HG03135 (cell line): Measurements from ENCODE around the gene SMG6.

Source experiments
- ATAC-seq: cut with Tn5 transposase; IDR thresholded peaks from one replicate; pipeline ENCODE4 v1.9.1; 2021; ENCODE audit warnings: mild to moderate bottlenecking, moderate library complexity; ENCODE audit not compliant: unreplicated experiment

The SMG6 gene

DNA sequence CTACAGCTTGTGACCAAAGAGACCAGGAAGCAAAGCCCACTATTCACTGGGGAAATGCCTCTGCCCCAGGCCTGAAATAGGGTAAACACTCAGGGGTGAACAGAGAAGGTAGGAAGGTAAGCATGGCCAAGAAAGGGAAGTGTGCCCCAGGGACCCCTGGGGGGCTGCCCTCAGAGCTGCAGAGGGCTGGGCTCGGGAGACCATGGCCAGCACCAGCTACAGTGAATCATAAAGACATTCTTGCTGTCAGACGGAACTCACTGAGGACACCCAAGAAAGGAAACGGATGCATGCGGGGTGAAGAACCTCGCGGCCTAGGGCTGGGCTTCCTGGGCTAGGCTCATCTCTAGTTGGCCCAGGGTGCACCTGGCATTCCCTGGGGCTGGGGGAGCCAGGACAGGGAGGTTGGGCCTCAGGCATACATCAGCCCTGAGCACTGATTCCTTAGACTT lies 239.0 kb downstream of the SMG6 start:
- no peak for ATAC-seq

GRCh38 chr17:2064147-2064489 lies 239.5 kb downstream of the SMG6 start:
- no peak for ATAC-seq

DNA sequence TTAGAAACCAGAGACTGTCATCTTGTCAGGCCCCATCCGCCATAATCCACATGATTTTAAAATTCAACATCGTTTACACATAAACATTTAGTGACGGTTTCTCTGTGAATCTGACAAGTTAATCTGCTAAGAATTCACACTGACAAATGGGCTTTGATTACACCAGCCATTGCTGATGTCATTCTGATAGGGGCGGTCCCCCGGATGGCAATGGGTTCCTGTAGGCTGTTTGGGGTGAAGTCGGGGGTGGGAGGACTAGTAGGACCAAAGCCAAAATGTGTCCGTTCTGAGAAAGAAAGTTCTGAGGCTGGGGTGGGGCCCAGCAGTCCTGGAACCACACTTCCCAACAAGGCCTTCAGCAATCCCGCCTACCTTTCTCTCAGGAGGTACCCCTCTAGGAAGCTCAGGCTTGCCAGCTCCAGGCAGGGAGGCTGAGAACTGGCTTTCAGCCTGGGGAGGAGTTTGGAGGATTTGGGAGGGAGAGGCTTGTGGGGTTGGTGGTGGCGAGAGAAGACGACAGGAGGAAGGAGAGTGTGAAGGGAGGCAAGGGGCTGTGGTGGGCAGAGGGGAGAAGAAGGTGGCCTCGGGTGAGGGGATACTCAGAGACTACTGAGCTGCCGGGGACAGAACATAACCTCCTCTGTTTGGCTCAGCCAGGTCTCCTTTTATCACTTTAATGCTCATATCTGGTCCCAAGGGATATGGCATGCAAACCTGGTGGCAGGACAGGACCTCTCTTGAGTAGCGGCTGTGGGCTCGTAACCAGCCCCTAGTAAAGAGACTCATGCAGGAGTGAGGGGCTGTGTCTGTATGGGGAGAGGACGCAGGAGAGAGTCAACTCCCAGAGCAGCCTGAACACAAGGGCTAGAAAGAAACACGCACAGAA lies 240.1 kb downstream of the SMG6 start:
- ATAC-seq = no peak

- ATAC-seq = no peak
Observed at GRCh38 chr17:2062571-2063183, 240.9 kb downstream of the SMG6 start.

DNA sequence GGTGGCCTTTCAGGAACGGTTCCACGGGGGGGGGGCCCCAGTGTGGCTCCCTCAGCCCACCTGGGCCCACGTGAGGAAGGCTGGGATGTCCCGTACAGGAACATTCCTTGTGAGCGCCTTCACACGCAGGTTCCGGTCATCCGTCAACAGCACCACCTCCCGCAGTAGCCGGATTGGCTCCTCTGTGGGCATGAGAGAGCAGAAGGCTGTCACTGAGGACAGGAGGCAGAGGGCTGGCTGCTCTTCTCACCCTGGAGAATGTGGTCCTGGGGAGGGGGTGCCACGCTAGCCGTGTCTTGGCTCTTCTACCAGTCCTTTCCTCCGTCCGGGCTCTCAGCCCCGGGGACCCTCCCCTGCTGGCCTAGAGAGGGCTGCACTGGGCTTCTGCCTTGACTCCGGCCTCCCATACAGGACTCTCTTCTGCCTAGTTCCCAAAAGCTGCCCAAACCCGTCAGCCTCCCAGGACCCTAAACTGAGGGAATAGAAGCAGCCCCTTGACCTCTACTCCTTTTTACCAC lies 242.1 kb downstream of the SMG6 start:
- no peak for ATAC-seq

DNA sequence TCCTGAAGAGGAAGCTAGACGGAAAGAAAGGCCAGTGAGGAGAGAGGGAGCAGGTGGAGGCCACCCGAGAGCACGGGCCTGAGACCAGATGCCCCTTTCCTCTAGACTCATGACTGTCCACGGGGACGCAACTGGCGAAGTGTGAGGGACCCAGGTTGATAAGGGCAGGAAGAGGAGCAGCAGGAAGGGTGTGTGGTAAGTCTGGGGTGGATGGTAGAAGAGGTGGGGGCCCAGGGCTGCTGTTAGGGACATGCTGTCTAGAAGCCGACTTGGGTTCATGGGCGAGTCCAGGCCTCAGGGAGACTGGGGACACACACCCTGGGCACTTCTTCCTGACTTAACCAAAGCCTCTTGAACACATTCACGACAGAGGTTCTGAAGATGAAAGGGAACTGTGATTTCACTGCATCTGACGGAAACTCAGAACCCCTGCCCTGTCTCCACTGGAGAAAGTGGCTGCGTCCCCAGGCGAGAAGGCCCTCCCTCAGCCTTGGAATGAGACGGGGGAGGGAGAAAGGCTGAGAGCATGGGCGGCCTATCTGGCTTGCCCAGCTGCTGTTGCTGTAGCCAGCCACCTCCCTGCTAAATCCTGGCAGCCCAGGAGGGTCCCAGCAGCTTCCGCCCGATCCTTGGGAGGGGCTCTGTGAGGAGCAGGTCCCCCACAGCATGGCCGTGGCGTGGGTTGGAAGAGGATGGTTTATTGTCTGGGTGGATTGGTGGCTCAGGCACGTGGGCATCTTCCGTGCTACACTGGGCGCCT lies 242.7 kb downstream of the SMG6 start:
- ATAC-seq = no peak

DNA sequence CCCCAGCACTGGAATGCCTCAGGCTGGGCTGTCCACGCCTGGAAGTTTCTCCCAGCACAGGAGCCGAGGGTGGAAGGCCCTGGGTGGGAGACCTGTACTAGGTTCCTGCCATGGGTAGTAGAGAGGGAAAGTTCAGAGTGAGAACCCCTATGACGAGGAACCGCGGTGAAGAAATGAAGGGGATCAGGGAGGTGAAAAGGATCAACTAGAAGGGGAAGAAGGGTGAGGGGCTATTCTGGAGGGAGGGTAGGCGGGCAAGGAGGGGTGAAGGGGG lies 243.3 kb downstream of the SMG6 start:
- no peak for ATAC-seq

DNA sequence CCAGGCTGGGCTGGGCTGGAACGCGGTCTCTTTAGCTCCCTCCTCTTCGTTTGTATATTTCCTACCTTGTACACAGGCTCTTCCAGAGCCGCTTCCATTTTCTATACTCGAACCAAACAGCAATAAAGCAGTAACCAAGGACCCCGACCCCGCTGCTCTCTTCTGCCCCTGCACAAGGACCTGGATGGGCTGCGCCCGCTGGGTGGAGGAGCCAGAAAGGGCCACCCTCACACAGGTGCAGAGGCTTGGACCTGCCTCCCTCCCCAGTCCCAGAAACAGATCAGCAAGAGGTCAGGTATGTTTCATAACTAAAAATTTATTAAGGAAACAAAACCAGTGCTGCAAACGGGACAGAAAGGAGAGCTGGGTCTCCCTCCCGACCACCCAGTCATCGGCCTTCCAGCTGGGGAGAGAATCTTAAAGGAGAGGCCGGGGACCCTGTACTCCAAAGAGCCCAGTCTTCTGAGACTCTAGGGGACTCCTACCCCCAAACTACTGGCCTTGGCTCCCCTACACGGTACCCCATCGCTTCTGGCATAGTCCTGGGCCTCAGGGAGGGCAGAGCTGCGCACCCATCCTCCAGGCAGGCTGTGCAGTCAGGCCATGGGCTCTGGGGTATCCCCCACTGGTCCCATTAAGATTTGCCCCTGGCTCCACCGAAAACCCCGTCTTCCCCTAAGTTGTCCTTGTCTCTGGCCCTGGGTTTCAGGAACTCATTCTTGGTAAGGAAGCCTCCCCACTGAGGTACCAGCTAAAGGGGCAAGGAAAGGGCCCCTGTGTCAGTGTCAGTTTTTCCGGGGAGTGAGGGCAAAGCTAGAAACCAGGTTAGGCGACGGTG lies 243.8 kb downstream of the SMG6 start:
- no peak for ATAC-seq

GRCh38 chr17:2058586-2059546 lies 244.7 kb downstream of the SMG6 start:
- no peak for ATAC-seq

DNA sequence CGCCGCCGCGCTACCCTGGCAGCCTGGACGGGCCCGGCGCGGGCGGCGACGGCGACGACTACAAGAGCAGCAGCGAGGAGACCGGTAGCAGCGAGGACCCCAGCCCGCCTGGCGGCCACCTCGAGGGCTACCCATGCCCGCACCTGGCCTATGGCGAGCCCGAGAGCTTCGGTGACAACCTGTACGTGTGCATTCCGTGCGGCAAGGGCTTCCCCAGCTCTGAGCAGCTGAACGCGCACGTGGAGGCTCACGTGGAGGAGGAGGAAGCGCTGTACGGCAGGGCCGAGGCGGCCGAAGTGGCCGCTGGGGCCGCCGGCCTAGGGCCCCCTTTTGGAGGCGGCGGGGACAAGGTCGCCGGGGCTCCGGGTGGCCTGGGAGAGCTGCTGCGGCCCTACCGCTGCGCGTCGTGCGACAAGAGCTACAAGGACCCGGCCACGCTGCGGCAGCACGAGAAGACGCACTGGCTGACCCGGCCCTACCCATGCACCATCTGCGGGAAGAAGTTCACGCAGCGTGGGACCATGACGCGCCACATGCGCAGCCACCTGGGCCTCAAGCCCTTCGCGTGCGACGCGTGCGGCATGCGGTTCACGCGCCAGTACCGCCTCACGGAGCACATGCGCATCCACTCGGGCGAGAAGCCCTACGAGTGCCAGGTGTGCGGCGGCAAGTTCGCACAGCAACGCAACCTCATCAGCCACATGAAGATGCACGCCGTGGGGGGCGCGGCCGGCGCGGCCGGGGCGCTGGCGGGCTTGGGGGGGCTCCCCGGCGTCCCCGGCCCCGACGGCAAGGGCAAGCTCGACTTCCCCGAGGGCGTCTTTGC lies 245.6 kb downstream of the SMG6 start:
- ATAC-seq = no peak

DNA sequence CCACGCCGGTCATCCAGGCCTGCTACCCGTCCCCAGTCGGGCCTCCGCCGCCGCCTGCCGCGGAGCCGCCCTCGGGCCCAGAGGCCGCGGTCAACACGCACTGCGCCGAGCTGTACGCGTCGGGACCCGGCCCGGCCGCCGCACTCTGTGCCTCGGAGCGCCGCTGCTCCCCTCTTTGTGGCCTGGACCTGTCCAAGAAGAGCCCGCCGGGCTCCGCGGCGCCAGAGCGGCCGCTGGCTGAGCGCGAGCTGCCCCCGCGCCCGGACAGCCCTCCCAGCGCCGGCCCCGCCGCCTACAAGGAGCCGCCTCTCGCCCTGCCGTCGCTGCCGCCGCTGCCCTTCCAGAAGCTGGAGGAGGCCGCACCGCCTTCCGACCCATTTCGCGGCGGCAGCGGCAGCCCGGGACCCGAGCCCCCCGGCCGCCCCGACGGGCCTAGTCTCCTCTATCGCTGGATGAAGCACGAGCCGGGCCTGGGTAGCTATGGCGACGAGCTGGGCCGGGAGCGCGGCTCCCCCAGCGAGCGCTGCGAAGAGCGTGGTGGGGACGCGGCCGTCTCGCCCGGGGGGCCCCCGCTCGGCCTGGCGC lies 246.3 kb downstream of the SMG6 start:
- ATAC-seq = no peak

DNA sequence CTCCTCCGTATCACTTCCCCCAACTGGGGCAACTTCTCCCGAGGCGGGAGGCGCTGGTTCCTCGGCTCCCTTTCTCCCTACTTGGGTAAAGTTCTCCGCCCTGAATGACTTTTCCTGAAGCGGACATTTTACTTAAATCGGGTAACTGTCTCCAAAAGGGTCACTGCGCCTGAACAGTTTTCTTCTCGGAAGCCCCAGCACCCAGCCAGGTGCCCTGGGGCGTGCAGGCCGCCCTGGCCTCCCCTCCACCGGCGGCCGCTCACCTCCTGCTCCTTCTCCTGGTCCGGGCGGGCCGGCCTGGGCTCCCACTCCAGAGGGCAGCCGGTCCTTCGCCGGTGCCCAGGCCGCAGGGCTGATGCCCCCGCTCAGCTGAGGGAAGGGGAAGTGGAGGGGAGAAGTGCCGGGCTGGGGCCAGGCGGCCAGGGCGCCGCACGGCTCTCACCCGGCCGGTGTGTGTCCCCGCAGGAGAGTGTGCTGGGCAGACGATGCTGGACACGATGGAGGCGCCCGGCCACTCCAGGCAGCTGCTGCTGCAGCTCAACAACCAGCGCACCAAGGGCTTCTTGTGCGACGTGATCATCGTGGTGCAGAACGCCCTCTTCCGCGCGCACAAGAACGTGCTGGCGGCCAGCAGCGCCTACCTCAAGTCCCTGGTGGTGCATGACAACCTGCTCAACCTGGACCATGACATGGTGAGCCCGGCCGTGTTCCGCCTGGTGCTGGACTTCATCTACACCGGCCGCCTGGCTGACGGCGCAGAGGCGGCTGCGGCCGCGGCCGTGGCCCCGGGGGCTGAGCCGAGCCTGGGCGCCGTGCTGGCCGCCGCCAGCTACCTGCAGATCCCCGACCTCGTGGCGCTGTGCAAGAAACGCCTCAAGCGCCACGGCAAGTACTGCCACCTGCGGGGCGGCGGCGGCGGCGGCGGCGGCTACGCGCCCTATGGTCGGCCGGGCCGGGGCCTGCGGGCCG lies 247.1 kb downstream of the SMG6 start:
- no peak for ATAC-seq

DNA sequence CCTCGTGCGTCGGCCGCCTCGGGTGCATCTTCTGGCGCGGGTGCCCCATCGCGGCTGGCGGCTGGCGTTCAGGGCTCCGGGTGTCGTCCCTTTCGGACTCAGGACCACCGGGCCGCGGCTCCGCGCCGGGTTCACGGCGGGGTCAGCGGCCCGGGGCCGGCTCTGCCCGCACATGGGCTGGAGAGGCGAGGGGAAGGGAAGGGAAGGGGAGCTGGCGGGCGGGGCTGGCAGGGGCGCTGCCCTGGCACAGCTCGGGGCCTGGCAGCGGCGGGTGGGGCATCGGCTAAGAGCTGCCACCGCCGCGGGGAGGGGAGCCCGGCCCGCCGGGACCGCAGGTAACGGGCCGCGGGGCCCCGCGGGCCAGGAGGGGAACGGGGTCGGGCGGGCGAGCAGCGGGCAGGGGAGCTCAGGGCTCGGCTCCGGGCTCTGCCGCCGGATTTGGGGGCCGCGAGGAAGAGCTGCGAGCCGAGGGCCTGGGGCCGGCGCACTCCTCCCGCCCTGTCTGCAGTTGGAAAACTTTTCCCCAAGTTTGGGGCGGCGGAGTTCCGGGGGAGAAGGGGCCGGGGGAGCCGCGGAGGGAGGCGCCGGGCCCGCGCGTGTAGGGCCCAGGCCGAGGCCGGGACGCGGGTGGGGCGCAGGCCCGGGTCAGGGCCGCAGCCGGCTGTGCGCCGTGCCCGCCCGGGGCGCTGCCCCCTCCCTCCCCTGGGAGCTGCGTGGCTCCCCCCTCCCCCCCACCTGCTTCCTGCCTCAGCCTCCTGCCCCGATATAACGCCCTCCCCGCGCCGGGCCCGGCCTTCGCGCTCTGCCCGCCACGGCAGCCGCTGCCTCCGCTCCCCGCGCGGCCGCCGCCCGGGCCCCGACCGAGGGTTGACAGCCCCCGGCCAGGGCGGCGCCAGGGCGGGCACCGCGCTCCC lies 248.0 kb downstream of the SMG6 start:
- ATAC-seq = no peak

DNA sequence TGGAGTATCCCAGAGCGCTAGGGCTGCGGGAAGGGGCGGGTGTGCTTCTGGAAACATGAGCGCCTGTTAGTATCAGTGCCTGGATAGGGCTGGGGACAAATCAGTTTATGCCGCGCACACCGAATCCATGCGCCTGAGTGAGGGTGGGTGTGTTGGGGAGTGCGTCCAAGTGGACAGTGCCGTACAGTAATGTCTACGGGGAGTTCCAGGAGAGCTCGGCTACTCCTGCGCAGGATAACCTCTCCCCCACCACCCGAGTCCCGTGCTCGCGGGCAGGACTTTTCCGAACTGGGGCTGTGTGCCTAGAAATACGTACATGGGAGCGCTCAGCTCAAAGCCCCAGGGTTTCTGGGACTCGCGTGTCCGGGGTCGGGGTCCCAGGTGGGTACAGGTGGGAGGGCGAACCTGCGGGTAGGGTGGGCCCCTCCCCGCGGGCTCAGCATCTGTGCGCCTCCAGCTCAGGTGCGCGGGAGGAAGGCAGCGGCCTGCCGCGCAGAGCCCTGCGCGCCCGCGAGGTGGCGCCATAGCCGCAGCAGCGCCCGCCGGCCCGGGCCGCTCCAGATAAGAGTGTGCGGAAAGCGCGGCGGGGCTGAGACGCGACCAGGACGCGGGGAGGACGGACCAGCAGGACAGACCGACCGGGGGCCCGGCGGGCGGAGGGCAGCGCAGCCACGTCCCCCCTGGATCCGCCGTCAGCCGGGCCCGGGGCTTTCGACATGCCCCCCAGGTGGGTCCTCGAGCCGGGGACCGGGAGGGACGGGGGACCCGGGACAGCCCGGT lies 248.9 kb downstream of the SMG6 start, which contains the start of gene HIC1:
Gene HIC1, plus strand, starts transcription at position 592 of the 780 bp plus-strand sequence. CDS start 1,588 bp downstream, outside the sequence.
- ATAC-seq = peak; percentile 42

DNA sequence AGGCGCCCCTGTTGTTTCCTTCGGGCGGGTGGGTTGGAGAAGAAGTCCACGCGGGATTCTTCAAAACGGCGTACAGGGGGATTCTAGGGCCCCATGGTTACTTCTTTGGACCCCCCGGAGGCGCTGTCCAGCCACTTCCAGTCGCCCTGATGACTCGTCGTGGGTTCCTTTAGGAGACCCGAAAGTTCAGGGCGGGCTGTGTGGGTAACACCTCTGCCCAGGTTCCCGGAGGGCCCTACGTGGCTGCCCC lies 249.4 kb downstream of the SMG6 start:
- no peak for ATAC-seq
